Activated naive CD4-positive, alpha-beta T cell treated with anti-CD3 and anti-CD28 coated beads, Interleukin-2, amount 50 U/mL, for 24 hours (primary cell): ENCODE results near the gene CAPRIN1.

Experiments
- H3K27ac Mint-ChIP-seq: one replicate; pipeline ENCODE4 v1.8.0; 2021; ENCODE audit warnings: mild to moderate bottlenecking, mixed read lengths
- H3K27me3 Mint-ChIP-seq: one replicate; pipeline ENCODE4 v1.8.0; 2021; ENCODE audit warnings: mixed read lengths
- H3K36me3 Mint-ChIP-seq: one replicate; pipeline ENCODE4 v1.8.0; 2021; ENCODE audit warnings: mixed read lengths
- H3K4me1 Mint-ChIP-seq: one replicate; pipeline ENCODE4 v1.8.0; 2021; ENCODE audit warnings: mixed read lengths
- H3K4me3 Mint-ChIP-seq: one replicate; pipeline ENCODE4 v1.8.0; 2021; ENCODE audit warnings: mild to moderate bottlenecking, mixed read lengths
- H3K9me3 Mint-ChIP-seq: one replicate; pipeline ENCODE4 v1.8.0; 2021; ENCODE audit warnings: mixed read lengths

The CAPRIN1 gene

DNA sequence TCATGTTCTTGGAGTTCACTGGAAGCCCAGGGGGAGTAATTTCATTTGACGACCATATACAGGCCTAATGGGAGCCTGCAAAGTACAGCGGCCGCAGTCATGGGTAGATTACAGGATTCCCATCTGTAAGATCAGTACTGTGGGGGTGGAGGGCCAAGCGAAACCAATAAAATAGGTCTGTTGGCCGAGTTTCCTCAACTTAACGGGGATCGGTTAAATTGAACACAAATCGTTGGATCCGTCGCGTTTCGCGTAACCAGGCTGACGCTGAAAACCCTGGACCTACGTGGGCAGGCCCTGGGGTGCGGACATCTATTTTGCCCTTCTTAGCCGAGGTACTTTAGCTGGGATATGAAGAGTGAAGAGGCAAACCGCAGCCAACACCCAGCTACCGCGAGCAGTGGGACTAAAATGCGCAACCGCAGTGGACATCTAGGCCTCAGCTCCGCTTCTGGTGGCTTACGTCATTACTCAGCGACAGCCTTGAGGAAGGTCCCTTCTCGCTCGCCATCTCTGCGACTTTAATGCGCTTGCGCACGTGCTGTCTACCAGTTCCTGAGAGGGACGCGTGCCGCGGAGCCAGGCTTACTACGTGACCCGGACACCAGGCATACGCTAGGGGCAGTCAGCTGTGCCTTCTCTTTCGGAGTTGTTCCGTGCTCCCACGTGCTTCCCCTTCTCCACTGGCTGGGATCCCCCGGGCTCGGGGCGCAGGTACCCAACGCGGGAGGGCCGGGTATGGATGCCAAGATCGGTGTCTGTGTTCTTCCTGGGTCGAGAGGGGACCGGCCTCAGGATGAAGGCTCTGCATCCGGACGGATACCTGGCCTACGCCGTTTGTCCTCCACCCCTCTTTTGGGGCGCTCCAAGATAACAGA is 53.8 kb downstream of the CAPRIN1 start, which contains the start of gene NAT10:
Gene NAT10, plus strand, starts transcription at position 551 of the 878 bp plus-strand sequence. CDS start 2,597 bp downstream, outside the sequence.
- Mint-ChIP-seq H3K9me3 (no peaks in the 10 kb centered on the region), H3K27ac (peak within 1 kb of the TSS; percentile 96), H3K4me3 (peak within 1 kb of the TSS; percentile 98), H3K27me3 (no peaks in the 10 kb centered on the region), H3K4me1 (peaks cover 60% of the 10 kb centered on the region), H3K36me3 (peaks cover 20% of the 10 kb centered on the region)

DNA sequence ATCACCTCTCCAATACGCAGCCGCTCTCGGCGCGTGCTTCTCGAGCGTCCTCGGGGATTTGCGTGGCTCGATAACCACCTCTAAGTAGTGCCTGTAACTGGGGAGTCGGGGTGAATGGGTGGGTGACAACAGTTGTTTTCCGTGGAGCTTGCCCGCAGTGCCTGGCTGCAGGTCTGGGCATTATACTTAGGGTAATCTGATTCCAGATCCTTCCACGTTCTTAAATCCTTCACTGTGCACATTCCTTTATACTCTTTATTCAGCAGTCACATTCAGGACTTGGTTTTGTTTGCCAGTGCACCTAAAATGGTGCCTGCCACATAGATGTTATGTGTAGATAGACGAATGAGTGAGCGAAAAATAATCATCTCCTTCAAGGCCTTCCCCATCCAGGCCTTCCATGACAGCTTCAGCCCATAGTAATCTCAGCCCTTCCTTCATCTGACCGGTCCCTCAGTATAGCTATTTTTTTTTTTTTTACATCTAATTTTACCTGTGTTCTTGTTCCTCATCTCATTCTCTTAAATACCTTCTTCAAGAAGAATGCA is 54.5 kb downstream of the CAPRIN1 start:
- Mint-ChIP-seq H3K27me3 (no peaks in the 10 kb centered on the region), H3K4me3 (peak overlapping the region; percentile 98), H3K4me1 (peaks cover 62% of the 10 kb centered on the region), H3K27ac (peak overlapping the region; percentile 96), H3K36me3 (peaks cover 18% of the 10 kb centered on the region), H3K9me3 (no peaks in the 10 kb centered on the region)

DNA sequence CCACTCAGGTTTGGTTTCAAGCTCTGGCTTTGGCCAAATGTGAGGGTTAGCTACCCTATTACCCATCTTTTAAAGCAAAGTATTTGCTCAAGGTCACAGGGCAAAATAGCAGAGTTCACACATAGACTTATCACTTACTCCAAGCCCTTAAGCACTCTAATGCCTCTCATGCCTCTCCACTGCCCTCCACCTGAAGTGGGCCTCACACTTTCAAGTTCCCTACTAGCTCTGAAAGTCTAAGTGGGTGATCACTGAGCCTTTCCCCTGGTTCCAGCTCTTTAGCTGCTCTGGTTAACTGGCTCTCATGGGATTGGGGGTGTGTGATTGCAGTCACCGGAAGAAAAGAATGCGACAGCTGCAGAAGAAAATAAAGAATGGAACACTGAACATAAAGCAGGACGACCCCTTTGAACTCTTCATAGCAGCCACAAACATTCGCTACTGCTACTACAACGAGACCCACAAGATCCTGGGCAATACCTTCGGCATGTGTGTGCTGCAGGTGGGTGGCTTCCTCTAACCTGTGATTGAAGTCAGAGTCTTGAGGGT is 60.3 kb downstream of the CAPRIN1 start:
- Mint-ChIP-seq H3K4me1 (peaks cover 39% of the 10 kb centered on the region), H3K36me3 (peaks cover 28% of the 10 kb centered on the region)

DNA sequence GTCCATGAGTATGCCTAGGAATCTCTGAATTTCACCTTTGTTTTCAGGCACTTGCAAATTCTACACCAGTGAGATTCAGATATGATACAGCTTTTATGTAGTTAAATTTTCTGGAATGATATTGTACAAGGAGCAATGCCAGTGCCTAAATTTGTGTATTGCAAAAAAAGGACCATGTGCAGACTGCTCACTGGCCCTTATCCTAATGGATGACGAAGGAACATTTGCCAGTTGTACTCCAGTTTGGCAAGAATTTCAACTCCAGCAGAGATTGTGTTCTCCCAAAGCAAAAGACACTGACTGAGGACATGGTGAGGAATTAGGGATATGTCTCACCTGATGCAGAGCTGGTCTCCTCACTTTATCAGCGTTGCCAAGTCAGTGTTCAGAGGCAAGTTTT is 62.5 kb downstream of the CAPRIN1 start:
- Mint-ChIP-seq H3K27ac (no peak overlapping the region), H3K9me3 (no peaks in the 10 kb centered on the region), H3K36me3 (peaks cover 32% of the 10 kb centered on the region), H3K27me3 (no peaks in the 10 kb centered on the region), H3K4me3 (no peak overlapping the region), H3K4me1 (peaks cover 19% of the 10 kb centered on the region)

More for the DNA sequence above, 60.3 kb downstream of the CAPRIN1 start:
- no peaks in the 10 kb centered on the region for H3K9me3 Mint-ChIP-seq
- H3K27me3 Mint-ChIP-seq, result no peaks in the 10 kb centered on the region
- no peak overlapping the region for H3K4me3 Mint-ChIP-seq
- no peak overlapping the region for H3K27ac Mint-ChIP-seq

DNA sequence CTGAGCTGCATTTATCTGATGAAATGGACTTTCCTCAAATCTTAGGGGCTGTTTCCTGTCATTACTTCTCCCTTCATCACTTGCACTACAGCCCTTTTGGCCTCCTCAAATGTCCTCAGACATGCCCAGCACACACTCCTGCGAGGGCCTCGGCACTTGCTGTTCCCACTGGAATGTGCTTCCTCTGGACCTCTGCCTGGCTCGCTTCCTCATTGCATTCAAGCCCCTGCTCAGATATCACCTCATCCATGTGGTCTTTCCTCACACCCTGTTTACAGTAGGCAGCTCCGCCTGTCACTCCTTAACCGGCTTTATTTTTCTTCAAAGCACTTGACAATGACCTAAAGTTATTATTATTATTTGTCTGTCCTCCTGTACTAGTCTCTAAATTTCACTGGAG is 62.9 kb downstream of the CAPRIN1 start:
- H3K27ac Mint-ChIP-seq, result no peak overlapping the region

DNA sequence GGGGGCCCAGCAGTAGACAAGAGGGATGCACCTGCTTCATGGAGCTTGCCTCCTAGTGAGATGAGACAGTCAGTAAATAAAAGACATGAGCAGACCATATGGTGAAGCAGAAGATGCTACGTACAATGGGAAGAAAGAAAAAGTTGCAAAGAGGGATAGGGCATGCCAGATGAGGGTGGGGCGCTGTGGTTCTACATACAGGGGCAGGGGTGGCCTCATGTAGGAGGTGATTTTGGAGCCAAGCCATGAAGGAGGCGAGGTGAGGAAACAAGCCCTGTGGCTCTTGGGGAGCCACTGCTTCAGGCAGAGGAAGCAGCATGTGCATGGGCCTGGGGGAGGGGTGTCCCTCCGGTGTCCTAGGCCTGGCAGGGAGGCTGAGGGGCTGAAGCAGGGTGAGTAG is 69.1 kb downstream of the CAPRIN1 start:
- Mint-ChIP-seq H3K9me3 (no peaks in the 10 kb centered on the region), H3K4me3 (no peak overlapping the region), H3K36me3 (peaks cover 35% of the 10 kb centered on the region), H3K27me3 (no peaks in the 10 kb centered on the region), H3K27ac (no peak overlapping the region), H3K4me1 (peaks cover 3% of the 10 kb centered on the region)

More for the DNA sequence above, 62.9 kb downstream of the CAPRIN1 start:
- Mint-ChIP-seq H3K27me3 (no peaks in the 10 kb centered on the region), H3K36me3 (peaks cover 28% of the 10 kb centered on the region), H3K9me3 (no peaks in the 10 kb centered on the region), H3K4me3 (no peak overlapping the region), H3K4me1 (peaks cover 14% of the 10 kb centered on the region)

DNA sequence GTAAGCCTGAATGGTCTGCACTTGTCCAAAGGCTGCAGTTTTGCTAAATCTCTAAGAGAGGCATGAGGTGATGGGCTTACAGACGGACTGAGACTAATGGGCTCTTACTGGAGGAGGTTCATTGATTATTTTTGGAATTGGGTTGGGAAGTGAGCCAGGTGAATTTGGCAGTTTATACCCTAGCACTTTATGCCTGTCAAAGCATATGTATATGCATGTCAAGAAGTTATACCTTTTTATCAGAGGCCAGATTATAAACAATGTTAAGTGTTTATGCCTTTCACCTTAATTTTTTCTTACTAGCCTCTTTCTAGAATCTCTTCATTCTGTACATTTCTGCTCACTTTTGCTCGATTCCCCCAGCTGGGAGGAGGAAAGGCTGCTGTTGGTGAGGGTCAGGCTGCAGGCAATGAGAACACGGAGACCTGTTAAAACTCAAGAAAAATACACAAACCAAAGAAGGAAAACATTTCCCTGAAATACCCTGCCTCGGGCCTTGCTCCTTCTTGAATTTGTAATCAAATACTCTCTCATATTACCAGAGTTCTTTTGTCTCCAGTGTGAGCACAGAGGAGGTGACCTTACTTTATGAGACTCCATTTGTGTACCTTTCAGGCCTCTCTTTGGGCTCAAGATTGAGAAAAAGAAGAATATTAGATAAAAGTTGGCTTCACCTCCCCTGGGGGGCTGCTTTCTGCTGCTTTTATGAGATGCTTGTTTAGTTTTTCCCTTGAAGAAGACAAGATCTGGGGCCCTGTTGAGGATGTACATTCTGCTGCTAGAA is 73.5 kb downstream of the CAPRIN1 start:
- no peaks in the 10 kb centered on the region for H3K9me3 Mint-ChIP-seq
- H3K27ac Mint-ChIP-seq, result no peak overlapping the region
- no peaks in the 10 kb centered on the region for H3K27me3 Mint-ChIP-seq
- H3K36me3 Mint-ChIP-seq, result peaks cover 27% of the 10 kb centered on the region
- H3K4me1 Mint-ChIP-seq, result no peaks in the 10 kb centered on the region
- H3K4me3 Mint-ChIP-seq, result no peak overlapping the region

DNA sequence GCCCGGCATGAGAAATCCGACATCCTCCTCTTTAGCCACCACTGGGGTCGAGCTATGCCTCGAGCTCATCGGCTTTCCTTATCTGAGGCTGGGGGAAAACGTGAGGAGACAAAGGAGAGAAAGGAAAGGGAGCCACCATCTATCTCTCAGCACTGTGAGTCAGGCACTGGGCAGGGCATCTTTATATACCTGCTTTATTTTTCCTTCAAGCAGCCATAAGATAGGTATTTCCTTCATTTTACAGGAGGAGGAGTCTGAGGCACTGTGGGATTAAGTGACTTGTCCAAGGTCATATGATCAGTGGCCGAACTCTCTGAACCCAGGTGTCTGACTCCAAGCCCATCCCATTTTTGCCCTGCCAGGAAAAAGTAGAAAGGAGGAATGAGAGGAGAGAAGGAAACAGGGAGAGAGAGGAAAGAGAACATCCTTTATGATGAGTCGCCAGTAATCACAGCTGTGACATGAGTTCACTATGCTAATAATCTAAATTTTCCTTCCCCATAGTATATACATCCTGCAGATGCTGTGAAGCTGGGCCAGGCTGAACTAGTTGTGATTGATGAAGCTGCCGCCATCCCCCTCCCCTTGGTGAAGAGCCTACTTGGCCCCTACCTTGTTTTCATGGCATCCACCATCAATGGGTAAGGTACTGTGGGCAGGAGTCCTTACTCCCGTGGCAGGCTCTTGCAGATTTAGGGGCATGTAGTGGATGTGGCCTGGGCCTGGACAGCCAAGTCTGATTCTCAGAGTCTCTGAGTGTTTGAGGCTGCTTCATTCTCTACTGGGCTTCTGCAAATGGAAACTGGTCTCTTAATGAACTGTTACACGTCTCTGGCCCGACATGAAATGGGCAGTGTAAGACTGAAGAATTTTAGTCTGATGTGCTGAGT is 75.7 kb downstream of the CAPRIN1 start:
- H3K9me3 Mint-ChIP-seq, result no peaks in the 10 kb centered on the region
- no peak overlapping the region for H3K27ac Mint-ChIP-seq
- peaks cover 19% of the 10 kb centered on the region for H3K36me3 Mint-ChIP-seq
- no peaks in the 10 kb centered on the region for H3K27me3 Mint-ChIP-seq
- no peaks in the 10 kb centered on the region for H3K4me1 Mint-ChIP-seq
- H3K4me3 Mint-ChIP-seq, result no peak overlapping the region

DNA sequence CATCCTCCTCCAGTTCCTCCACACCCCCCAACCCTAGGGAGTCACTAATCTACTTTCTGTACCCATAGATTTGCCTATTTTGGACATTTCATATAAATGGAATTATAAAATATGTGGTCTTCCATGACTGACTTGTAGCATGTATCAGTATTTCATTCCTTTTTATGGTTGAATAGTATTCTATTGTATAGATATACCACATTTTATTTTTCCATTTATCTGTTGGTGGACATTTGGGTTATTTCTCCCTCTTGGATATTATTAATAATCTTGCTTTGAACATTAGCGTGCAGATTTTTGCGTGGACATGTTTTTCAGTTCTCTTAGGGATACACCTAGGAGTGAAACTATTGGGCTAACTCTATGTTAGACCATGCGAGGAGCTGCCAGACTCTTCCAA is 77.3 kb downstream of the CAPRIN1 start:
- Mint-ChIP-seq H3K27me3 (no peaks in the 10 kb centered on the region), H3K36me3 (peaks cover 15% of the 10 kb centered on the region), H3K4me3 (no peak overlapping the region), H3K27ac (no peak overlapping the region), H3K4me1 (no peaks in the 10 kb centered on the region), H3K9me3 (no peaks in the 10 kb centered on the region)

DNA sequence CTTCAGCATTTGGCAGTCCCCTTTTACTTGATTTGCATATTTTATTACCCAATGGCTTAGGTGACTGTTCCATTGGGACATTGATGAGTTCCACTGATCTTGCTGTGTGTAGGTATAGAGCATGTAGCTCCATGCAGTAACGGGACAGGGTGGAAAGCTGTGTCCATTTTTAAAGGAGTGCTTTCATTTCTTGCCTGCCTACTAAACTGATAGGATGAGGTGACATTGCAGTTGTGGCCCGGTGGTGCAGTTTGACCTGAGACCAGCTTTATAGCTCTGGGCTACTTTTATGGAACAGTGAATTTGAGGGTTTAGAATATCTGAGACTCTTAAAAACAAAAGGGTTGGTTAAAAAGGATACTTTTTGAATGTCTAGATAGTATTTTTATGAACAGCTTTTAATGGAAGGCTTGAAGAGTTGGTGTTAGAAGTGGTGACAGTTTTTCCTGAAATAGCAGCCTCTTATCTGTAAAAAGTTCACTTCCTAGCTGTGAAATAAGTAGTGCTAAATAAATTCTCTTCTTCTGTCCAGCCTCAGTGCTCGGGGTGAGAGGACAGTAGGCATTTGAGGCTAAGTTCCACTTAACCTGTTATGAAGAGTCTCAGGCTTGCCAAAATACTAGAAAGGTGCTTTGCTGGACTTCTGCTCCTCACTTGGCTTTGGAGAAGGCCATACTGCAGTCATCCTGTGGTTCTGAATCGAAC is 80.9 kb downstream of the CAPRIN1 start:
- no peaks in the 10 kb centered on the region for H3K4me1 Mint-ChIP-seq
- no peak overlapping the region for H3K4me3 Mint-ChIP-seq
- no peaks in the 10 kb centered on the region for H3K9me3 Mint-ChIP-seq
- peaks cover 16% of the 10 kb centered on the region for H3K36me3 Mint-ChIP-seq
- H3K27ac Mint-ChIP-seq, result peak overlapping the region; percentile 2
- no peaks in the 10 kb centered on the region for H3K27me3 Mint-ChIP-seq

DNA sequence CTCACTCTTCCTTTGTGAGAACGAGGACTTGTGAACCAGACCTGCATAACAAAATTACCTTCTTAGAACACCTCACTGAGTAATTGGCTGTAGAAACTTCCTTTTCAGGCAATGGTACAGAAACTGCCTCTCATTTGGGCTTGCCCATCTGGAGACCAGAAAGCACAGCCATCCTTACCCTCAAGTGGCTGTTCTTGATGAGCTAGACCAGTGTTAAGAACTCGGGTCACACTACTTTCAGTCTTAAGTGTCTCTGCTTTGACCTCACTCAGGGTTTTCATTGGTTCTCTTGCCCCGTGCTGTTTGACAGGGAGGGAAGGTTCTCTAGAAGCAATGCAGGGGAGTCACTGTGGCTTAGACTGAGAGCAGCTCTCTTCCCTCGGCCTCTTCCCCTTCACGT is 83.2 kb downstream of the CAPRIN1 start:
- H3K9me3 Mint-ChIP-seq, result no peaks in the 10 kb centered on the region
- no peak overlapping the region for H3K4me3 Mint-ChIP-seq
- H3K27me3 Mint-ChIP-seq, result no peaks in the 10 kb centered on the region
- peak overlapping the region; percentile 41 for H3K27ac Mint-ChIP-seq
- H3K4me1 Mint-ChIP-seq, result peaks cover 7% of the 10 kb centered on the region
- H3K36me3 Mint-ChIP-seq, result peaks cover 22% of the 10 kb centered on the region

DNA sequence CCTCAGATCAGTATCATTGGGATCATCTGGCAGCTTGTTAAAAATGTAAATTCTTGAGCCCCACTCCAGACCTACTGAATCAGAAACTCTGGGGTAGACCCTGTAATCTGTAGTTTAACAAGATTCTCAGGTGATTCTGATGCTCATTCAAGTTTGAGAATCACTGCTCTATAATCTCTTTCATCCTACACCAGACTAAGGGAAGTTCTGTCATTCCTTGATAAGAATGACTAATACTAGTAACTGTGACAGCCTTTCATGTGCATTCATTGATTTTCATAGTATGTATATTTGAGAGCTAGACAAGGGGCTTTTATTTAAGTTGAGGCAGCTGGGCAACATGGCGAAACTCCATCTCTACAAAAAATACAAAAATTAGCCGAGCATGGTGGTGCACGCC is 83.9 kb downstream of the CAPRIN1 start:
- Mint-ChIP-seq H3K27ac (no peak overlapping the region), H3K36me3 (peaks cover 20% of the 10 kb centered on the region), H3K9me3 (no peaks in the 10 kb centered on the region), H3K4me3 (no peak overlapping the region), H3K27me3 (no peaks in the 10 kb centered on the region), H3K4me1 (peaks cover 7% of the 10 kb centered on the region)

DNA sequence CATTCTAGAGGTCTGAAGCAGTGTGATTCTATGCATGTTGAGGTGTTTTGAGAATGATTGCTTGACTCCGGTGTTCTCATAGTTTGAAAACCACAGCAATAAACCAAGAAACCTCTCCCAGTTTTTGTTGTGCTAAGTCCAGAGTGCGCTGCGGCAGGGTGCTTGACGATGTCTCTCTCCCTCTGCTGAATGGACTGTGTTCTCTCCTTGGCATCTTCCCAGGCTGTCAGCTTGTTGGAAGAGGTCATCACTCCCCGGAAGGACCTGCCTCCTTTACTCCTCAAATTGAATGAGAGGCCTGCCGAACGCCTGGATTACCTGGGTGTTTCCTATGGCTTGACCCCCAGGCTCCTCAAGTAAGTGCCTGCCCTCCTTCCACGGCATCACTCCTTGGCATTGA is 84.9 kb downstream of the CAPRIN1 start:
- H3K9me3 Mint-ChIP-seq, result no peaks in the 10 kb centered on the region
- H3K4me1 Mint-ChIP-seq, result peaks cover 7% of the 10 kb centered on the region
- peaks cover 20% of the 10 kb centered on the region for H3K36me3 Mint-ChIP-seq
- H3K27ac Mint-ChIP-seq, result no peak overlapping the region
- H3K27me3 Mint-ChIP-seq, result no peaks in the 10 kb centered on the region
- H3K4me3 Mint-ChIP-seq, result no peak overlapping the region

DNA sequence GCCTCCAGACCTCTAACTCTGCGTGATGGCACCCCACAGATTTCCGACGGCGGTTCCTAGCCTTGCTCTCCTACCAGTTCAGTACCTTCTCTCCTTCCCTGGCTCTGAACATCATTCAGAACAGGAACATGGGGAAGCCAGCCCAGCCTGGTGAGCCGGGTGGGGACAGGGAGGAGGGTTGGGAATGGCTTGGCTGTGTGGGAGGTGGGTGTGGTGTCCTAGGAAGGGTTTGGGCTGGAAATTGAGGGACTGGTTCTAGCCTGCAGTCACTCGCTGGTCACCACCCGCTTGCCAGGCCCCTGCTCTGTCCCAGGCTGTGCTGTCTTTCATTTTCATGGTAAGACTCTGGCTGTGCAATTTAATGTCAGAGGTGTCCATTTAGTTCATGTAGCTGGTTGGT is 87.8 kb downstream of the CAPRIN1 start:
- H3K36me3 Mint-ChIP-seq, result peaks cover 20% of the 10 kb centered on the region
- H3K27me3 Mint-ChIP-seq, result no peaks in the 10 kb centered on the region
- H3K27ac Mint-ChIP-seq, result no peak overlapping the region
- H3K4me1 Mint-ChIP-seq, result peaks cover 7% of the 10 kb centered on the region
- H3K9me3 Mint-ChIP-seq, result no peaks in the 10 kb centered on the region
- H3K4me3 Mint-ChIP-seq, result no peak overlapping the region
